ENCODE measurements around the gene SLC6A7.

The SLC6A7 gene

GRCh38 chr5:150234576-150235499 lies 45.0 kb downstream of the SLC6A7 start:
- TF ChIP-seq CTCF (IDR thresholded peaks at IDR 0.05) (no peak), ZFX (IDR thresholded peaks at IDR 0.05; ENCODE audit: borderline replicate concordance) (no peak)

DNA sequence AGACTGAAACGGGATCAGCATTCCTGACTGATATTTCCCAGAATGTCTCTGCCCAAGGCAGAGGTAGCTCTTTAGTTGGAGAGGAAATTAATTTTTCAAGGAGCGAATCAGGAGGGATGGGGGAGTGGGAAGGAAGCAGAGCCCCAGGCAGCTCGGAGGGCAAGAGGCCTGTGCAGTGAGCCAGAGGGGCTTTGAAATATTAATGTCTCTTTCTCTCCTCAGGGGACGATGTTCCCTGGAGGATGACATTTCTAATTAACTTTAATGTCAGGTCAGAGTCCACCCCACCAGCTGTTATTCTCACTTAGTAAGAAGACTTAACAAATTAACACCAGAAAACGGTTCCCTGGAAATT lies 45.6 kb downstream of the SLC6A7 start:
- no peak for TF ChIP-seq ZFX (IDR thresholded peaks at IDR 0.05; ENCODE audit: borderline replicate concordance)
- TF ChIP-seq CTCF (IDR thresholded peaks at IDR 0.05): no peak
- H3K27ac ChIP-seq: no peak overlapping the region

More at GRCh38 chr5:150234576-150235499, 45.0 kb downstream of the SLC6A7 start:
- H3K27ac ChIP-seq: no peak overlapping the region

GRCh38 chr5:150236313-150236712 lies 46.5 kb downstream of the SLC6A7 start:
- no peak for TF ChIP-seq CTCF (IDR thresholded peaks at IDR 0.05)
- TF ChIP-seq ZFX (IDR thresholded peaks at IDR 0.05; ENCODE audit: borderline replicate concordance): no peak

GRCh38 chr5:150236981-150237754 lies 47.3 kb downstream of the SLC6A7 start:
- no peak overlapping the region for H3K27ac ChIP-seq
- TF ChIP-seq CTCF (IDR thresholded peaks at IDR 0.05) (no peak), ZFX (IDR thresholded peaks at IDR 0.05; ENCODE audit: borderline replicate concordance) (no peak)

More at GRCh38 chr5:150236313-150236712, 46.5 kb downstream of the SLC6A7 start:
- H3K27ac ChIP-seq: no peak overlapping the region

DNA sequence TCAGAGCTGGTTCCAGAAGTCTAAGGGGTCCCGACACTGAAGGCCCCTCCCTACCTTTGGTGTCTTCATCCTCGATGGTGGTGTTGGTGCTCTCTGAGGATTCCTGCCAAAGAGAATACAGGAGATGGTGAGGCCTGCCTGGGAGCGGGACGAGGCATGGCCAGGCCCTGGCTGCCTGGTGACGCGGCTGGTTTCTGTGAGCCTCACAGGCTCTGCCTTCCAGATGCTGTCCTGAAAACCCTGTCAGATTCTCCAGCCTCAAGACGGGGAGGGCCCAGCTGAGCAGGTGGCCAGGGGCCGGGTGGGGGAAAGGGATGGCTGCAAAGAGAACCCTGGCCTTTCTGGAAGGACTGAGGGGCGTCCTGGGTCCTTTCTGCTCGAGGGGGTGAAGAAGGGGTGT lies 48.8 kb downstream of the SLC6A7 start:
- TF ChIP-seq ZFX (IDR thresholded peaks at IDR 0.05; ENCODE audit: borderline replicate concordance): no peak
- TF ChIP-seq CTCF (IDR thresholded peaks at IDR 0.05): no peak
- H3K27ac ChIP-seq: no peak overlapping the region

DNA sequence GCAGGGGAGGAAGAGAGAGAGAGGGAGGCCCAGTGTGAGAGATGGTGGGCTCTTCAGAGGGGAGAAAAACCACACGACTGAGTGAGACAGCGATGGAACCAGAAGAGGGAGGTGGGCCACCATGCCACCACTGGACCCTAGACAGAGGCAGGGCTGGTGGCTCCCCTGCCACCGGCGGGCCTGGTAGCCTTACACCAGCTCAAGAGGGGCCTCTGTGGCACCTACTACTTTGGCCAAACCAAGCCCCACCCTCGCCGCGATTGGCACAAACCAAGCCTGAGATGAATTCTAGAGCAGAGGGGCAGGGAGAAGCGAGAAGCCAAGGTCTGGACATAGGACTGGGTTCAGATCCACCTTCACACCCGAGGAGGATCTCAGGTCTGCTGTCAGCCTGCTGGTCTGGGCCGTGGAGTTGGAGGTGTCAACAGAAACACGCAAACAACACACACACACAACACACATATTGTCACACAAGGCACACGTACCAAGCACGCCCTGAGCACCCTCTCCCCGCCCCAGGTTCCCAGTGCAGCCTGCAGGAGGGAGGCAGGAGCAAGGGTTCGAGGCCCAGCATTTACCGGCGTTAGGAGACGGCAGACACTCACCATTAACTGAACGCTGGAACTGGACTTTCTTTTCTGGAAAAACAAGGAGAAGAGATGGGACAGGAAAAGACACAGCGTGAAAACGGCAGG lies 49.4 kb downstream of the SLC6A7 start:
- no peak for TF ChIP-seq ZFX (IDR thresholded peaks at IDR 0.05; ENCODE audit: borderline replicate concordance)
- TF ChIP-seq CTCF (IDR thresholded peaks at IDR 0.05): no peak
- no peak overlapping the region for H3K27ac ChIP-seq

All from 22Rv1 (cell line).